ENCODE results near the gene UBE3C.

Gene UBE3C

DNA sequence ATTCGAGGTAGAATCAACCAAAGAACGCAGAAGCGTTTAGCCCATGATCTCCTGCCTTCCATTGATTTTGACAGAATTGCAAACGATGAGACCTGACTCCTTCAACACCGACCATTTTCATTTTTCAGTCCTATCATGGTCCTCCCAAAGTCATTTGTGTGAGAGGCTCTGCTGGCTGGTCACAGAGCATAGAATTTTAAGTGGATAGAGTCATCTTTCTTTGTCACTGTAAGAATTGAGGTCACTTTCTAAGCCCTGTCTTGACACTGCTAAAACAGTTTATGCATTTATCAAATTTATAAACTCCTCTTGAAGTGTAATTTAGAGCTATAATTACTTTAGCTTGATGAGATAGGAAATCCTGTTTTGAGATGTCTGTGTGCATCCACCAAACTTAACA, 72.0 kb downstream of the UBE3C start:
- Mint-ChIP-seq H3K27ac (no peak overlapping the region), H3K9me3 (no peaks in the 10 kb centered on the region), H3K36me3 (ENCODE audit: low read depth) (peaks cover 81% of the 10 kb centered on the region), H3K4me1 (ENCODE audit: low read depth) (peaks cover 6% of the 10 kb centered on the region), H3K4me3 (no peak overlapping the region), H3K27me3 (no peaks in the 10 kb centered on the region)
- intact Hi-C loops (cut with micrococcal nuclease) = no loop called here

DNA sequence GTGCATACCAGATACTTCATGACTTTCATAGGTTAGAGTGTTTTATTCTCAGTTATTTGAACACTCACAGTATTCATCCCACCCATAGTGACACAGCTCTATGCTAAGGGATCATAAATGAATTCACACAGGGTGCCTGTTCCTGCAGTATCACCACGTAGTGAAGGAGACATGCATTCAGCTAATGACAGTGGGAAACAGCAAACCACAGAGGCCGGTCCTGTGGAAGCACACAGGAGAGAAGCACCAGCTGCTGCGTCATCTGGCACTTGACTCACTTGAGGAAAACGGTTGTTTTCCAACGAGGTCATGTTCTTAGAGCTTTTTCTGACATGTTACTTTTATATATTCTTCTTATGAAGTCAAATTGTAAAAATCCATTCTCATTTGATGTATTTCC, 73.0 kb downstream of the UBE3C start:
- H3K9me3 Mint-ChIP-seq = no peaks in the 10 kb centered on the region
- intact Hi-C loops (cut with micrococcal nuclease) = no loop called here

DNA sequence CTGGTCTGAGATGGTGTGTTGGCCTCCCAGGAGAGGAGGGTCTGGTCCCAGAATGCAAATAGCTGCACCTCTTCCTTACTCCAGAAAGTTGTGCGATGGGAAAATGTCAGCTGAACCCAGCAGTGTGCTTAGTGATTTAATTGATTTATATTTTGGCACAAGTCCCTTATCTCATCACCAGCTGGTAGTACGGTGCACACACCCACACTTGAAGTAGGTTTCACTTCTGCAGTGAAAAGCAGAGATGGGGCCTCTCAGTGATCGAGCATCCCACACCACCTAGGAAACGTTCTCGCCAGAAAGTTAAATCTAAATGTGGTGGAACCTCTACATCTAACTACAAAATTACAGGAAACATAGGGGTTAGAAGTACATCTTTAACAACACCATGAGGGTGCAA, 80.4 kb downstream of the UBE3C start:
- H3K27ac Mint-ChIP-seq = no peak overlapping the region
- H3K27me3 Mint-ChIP-seq = no peaks in the 10 kb centered on the region
- intact Hi-C loops (cut with micrococcal nuclease) = no loop called here
- peaks cover 97% of the 10 kb centered on the region for H3K36me3 Mint-ChIP-seq (ENCODE audit: low read depth)
- H3K4me3 Mint-ChIP-seq = no peak overlapping the region
- H3K9me3 Mint-ChIP-seq = no peaks in the 10 kb centered on the region
- H3K4me1 Mint-ChIP-seq (ENCODE audit: low read depth) = peaks cover 10% of the 10 kb centered on the region

More for the DNA sequence above, 73.0 kb downstream of the UBE3C start:
- Mint-ChIP-seq H3K36me3 (ENCODE audit: low read depth) (peaks cover 81% of the 10 kb centered on the region), H3K4me3 (no peak overlapping the region), H3K4me1 (ENCODE audit: low read depth) (peaks cover 6% of the 10 kb centered on the region), H3K27me3 (no peaks in the 10 kb centered on the region), H3K27ac (no peak overlapping the region)

DNA sequence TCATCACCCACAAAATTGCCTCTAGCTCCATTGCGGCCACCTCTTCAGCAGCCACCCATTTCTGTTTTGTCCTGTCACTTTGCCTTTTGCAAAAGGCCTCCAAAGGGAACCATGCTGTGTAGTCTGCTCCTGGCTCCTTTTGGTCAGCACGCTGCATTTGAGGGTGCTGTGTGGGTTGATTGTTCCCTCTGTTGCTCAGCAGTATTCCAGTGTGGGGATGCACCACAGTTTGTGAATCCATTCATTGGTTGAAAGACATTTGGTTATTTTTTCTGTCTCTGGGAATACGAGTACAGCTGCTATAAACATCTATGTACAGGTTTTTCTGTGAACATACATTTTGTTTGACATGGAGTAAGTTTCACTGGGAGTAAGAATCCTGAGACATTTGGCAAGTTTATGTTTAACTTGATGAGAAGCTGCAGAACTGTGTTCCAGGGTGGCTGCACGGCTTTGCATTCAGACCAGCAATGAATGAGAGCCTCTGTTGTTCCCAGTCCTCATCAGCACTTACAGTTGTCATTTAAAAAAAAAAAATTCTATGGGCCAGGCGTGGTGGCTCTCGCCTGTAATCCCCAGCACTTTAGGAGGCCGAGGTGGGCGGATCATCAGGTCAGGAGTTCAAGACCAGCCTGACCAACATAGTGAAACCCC, 82.3 kb downstream of the UBE3C start:
- Mint-ChIP-seq H3K36me3 (ENCODE audit: low read depth) (peaks cover 100% of the 10 kb centered on the region), H3K27ac (no peak overlapping the region), H3K27me3 (no peaks in the 10 kb centered on the region), H3K4me3 (no peak overlapping the region), H3K4me1 (ENCODE audit: low read depth) (peaks cover 10% of the 10 kb centered on the region), H3K9me3 (no peaks in the 10 kb centered on the region)
- intact Hi-C loops (cut with micrococcal nuclease) = no loop called here

DNA sequence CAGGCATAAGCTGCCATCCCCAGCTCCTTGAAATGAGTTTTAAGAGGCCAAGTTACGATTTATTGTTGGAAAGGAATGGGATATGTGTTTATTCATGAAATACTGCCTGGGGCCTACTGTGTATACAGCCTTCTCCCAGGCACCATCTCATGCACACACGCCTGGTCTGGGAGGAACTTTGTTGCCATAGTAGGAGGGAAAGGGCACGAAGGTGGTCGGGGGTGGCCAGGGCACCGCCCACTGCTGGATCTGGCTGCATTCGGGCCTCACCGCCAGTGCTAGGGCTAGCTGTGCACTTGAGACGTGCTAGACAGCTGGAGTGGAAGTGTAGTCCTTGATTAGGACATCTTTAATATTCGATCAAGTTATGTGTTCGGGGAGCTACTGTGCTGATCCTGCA, 84.0 kb downstream of the UBE3C start:
- Mint-ChIP-seq H3K36me3 (ENCODE audit: low read depth) (peaks cover 100% of the 10 kb centered on the region), H3K4me3 (no peak overlapping the region), H3K4me1 (ENCODE audit: low read depth) (peaks cover 10% of the 10 kb centered on the region), H3K27ac (no peak overlapping the region), H3K9me3 (no peaks in the 10 kb centered on the region), H3K27me3 (no peaks in the 10 kb centered on the region)
- intact Hi-C loops (cut with micrococcal nuclease) = no loop called here

DNA sequence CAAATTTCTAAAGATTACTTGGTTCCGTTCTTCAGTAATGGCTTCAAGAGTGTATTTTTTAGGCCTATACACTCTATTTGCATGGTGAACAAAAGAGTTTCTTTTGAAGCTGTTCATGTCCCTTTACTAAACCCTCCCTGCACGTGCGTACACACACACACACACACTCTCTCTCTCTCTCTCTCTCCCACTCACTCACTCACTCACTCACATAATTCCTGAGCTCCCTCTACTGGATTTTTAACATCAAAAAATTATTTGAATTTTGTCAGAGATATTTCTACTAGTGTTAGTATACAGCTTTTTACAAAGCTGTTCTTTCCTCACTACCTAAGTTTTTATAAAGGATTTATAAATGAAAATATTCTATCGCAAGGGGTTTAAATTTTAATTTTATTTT, 85.9 kb downstream of the UBE3C start:
- Mint-ChIP-seq H3K4me1 (ENCODE audit: low read depth) (no peaks in the 10 kb centered on the region), H3K27ac (no peak overlapping the region), H3K4me3 (no peak overlapping the region), H3K27me3 (no peaks in the 10 kb centered on the region), H3K9me3 (no peaks in the 10 kb centered on the region), H3K36me3 (ENCODE audit: low read depth) (peaks cover 100% of the 10 kb centered on the region)
- intact Hi-C loops (cut with micrococcal nuclease) = no loop called here

DNA sequence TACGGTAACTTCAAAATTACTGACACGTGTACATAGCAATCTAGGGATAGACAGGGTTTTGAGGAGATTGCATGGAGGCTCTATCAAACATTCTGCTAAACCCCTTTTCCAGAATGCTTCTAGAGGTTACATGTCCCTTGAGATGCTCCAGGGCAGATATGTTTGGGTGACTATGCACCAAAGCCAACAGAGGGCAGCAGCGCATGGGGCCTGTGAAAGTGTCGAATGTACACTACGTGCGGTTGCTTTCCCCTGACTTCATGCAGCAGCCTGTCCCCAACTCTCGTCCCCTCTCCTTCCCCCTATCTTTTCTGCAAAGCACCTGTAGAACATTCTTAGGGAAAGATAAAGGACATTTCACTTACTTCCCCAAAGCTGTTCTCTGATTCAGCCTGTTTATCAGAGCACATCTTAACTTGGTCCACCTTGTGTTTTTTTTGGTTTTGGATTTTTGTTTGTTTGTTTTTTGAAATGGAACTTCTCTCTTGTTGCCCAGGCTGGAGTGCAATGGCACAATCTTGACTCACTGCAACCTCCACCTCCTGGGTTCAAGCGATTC, 90.2 kb downstream of the UBE3C start:
- no peak overlapping the region for H3K4me3 Mint-ChIP-seq
- intact Hi-C loops (cut with micrococcal nuclease) = no loop called here
- no peaks in the 10 kb centered on the region for H3K27me3 Mint-ChIP-seq
- H3K27ac Mint-ChIP-seq = no peak overlapping the region
- H3K9me3 Mint-ChIP-seq = no peaks in the 10 kb centered on the region
- H3K4me1 Mint-ChIP-seq (ENCODE audit: low read depth) = no peaks in the 10 kb centered on the region
- peaks cover 100% of the 10 kb centered on the region for H3K36me3 Mint-ChIP-seq (ENCODE audit: low read depth)

DNA sequence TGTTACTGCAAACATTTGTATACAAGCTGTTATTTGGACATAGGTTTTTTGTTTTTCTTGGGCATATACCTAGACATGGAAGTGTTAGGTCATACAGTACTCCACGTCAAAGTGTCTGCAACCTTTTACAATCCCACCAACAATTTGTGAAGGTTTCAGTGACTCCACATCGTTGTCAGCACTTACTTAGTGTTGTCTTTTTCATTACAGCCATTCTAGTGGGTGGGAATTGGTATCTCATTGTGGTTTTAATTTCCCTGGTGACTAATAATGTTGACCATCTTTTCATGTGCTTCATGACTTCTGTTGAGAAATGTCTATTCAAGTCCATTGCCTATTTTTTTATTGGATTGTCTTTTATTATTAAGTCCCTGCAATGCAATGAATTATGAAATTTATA, 95.0 kb downstream of the UBE3C start:
- Mint-ChIP-seq H3K4me1 (ENCODE audit: low read depth) (no peaks in the 10 kb centered on the region), H3K4me3 (no peak overlapping the region), H3K27me3 (no peaks in the 10 kb centered on the region), H3K9me3 (no peaks in the 10 kb centered on the region), H3K27ac (no peak overlapping the region), H3K36me3 (ENCODE audit: low read depth) (peaks cover 88% of the 10 kb centered on the region)
- intact Hi-C loops (cut with micrococcal nuclease) = no loop called here

DNA sequence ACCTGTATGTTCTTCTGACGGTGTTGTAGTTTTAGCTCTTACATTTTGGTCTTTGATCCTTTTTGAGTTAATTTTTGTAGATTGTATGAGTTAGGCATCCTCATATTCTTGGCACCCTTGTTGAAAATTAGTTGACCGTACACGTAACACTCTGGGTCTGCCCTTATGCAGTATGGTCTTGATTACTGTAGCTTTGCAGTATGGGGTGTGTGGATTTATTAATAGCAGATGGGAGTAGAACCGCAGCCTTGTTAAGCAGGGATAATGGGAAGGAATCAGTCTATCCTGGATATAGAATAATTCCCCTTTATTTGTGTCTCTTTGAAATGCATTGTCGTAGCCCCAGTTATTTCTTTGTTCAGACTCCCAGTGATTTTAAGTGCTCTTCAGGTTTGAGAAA, 95.5 kb downstream of the UBE3C start:
- intact Hi-C loops (cut with micrococcal nuclease) = no loop called here
- no peaks in the 10 kb centered on the region for H3K27me3 Mint-ChIP-seq
- peaks cover 87% of the 10 kb centered on the region for H3K36me3 Mint-ChIP-seq (ENCODE audit: low read depth)
- H3K4me1 Mint-ChIP-seq (ENCODE audit: low read depth) = no peaks in the 10 kb centered on the region
- H3K4me3 Mint-ChIP-seq = no peak overlapping the region
- H3K9me3 Mint-ChIP-seq = no peaks in the 10 kb centered on the region
- H3K27ac Mint-ChIP-seq = no peak overlapping the region

DNA sequence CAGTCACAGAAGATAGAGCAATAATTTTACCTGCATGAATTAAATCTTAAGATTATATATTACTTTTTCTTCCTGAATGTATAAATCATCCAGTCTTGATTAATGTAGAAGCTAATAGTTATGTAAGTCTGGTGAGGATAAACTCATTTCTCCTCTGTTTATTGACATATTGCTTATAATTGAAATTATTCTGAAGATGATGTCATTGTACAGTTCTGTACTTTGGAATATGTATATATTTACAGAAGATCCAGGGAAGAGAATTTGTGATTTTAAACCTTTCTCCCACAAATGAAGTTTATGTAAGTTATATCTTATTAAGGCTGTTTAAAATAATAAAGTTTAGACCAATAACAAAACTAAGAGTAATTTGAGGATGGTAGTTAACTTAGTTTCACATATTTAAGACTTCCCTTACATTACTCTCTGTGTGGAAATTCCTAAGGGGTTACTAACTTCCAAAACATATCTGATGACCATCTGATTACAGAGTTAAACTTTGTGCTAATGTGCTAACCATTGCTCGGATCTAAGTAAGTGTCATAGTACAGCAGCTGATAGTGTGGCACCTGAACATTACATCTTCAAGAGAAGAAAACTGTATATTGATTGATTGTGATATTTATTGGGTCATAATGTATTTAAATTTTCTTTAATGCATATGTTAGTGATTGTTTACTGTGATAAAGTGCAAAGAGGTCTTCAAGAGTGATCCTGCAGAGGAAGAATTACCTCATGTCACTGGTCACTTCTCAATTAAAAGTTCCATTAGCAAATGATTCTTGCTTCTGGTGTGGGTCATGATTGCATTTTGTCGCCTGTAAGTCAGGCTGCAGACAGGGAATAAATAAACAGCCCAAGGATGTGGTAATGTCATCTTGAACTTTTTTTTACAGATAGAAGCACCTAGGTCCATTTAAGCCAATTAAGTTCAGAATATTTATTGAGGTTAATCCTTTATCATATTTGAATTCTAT, 96.9 kb downstream of the UBE3C start:
- intact Hi-C loops (cut with micrococcal nuclease) = no loop called here
- Mint-ChIP-seq H3K9me3 (no peaks in the 10 kb centered on the region), H3K36me3 (ENCODE audit: low read depth) (peaks cover 86% of the 10 kb centered on the region), H3K27me3 (no peaks in the 10 kb centered on the region), H3K27ac (no peak overlapping the region), H3K4me1 (ENCODE audit: low read depth) (no peaks in the 10 kb centered on the region), H3K4me3 (no peak overlapping the region)

DNA sequence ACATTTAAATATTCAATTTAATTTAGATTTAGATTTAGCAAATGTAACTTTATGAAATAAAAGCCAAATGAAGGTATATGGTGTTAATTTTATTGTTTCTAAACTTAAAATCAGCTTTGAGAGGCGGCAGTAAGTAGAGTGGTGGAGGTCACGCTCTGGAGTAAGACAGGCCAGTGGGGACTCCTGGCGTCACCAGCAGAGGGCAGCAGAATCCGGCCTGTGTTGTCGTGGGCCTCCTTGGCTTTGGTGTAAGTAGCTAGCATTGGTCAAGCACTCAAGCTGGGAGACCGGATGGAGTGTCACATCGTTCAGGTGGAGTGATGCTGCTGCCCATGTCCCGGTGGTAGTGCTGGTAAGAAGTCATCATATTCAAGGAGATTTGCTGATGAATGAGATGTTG, 99.4 kb downstream of the UBE3C start:
- H3K36me3 Mint-ChIP-seq (ENCODE audit: low read depth) = peaks cover 79% of the 10 kb centered on the region
- H3K27ac Mint-ChIP-seq = no peak overlapping the region
- intact Hi-C loops (cut with micrococcal nuclease) = no loop called here
- no peaks in the 10 kb centered on the region for H3K9me3 Mint-ChIP-seq
- no peaks in the 10 kb centered on the region for H3K4me1 Mint-ChIP-seq (ENCODE audit: low read depth)
- no peaks in the 10 kb centered on the region for H3K27me3 Mint-ChIP-seq
- no peak overlapping the region for H3K4me3 Mint-ChIP-seq

DNA sequence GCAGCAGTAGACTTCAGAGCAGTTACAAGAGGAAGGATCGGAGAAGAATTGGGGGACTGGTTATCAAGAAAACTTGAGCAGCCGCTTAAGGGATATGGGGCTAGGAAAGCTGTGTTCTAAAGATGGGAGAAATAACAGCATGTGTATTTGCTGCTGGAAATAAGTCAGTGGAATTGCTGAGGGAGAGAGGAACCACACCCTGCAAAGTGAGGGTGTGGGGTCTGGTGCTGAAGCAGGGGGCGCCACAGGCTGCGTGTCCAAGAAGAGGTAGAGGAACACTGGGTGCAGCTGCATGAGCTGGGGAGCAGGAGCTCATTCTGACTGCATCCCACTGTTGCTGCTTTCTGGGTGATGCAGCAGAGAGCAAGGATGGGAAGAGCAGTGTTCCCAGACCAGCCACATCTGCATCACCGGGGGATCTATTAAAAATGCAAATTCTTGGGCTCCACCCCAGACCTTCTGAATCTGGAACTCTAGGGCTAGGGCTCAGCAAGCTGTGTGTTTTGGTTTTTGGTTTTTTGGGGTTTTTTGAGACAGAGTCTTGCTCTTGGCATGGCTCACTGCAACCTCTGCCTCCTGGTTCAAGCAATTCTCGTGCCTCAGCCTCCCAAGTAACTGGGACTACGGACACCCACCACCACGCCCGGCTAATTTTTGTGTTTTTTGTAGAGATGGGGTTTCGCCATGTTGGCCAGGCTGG, 101.0 kb downstream of the UBE3C start:
- Mint-ChIP-seq H3K27me3 (no peaks in the 10 kb centered on the region), H3K36me3 (ENCODE audit: low read depth) (peaks cover 68% of the 10 kb centered on the region), H3K27ac (no peak overlapping the region), H3K9me3 (no peaks in the 10 kb centered on the region), H3K4me1 (ENCODE audit: low read depth) (no peaks in the 10 kb centered on the region), H3K4me3 (no peak overlapping the region)
- intact Hi-C loops (cut with micrococcal nuclease) = no loop called here

DNA sequence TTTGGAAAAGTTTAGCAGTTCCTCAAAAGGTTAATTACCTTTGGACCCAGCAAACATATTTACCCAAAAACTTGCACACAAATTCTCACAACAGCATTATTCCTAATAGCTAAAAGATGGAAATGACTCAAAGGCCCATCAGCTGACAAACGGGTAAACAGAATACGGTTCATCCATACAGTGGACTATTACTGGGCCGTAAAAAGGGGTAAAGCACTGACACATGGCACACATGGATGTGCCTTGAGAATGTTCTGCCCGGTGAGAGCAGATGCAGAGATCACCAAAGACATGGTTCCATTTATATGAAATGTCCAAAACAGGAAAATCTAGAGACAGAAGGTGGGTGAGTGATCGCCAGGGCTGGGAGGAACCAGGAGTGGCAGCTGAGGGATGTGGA, 102.9 kb downstream of the UBE3C start:
- Mint-ChIP-seq H3K4me1 (ENCODE audit: low read depth) (no peaks in the 10 kb centered on the region), H3K27ac (no peak overlapping the region), H3K36me3 (ENCODE audit: low read depth) (peaks cover 66% of the 10 kb centered on the region), H3K27me3 (no peaks in the 10 kb centered on the region), H3K9me3 (no peaks in the 10 kb centered on the region), H3K4me3 (no peak overlapping the region)
- intact Hi-C loops (cut with micrococcal nuclease) = no loop called here
